ENCODE results near the gene TRPM3.

TRPM3 gene

DNA sequence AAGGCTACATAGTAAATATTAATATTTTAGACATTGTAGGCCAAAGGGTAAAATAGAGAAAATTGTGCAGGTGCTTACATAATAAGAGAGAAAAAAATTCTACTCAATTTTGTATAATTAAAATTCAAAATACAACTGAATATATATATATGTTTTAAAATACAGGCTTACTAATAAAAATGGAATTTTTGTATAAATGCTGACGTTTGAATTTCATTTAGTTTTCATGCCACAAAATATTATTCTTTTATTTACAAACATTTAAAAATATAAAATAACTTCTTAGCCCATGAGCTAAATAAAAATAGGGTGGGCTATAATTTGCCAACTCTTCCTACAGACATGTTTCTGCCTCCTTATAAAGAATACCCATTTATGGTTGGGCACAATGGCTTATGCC is 328.6 kb downstream of the TRPM3 start:
- no peaks in the 10 kb centered on the region for H3K9me3 ChIP-seq (ENCODE audit: control insufficient read depth, low read depth, low read length)
- H3K9ac ChIP-seq (ENCODE audit: low read length) = no peak overlapping the region
- H3K27me3 ChIP-seq (ENCODE audit: control insufficient read depth, insufficient read depth, low read length) = no peaks in the 10 kb centered on the region
- no peaks in the 10 kb centered on the region for H3K36me3 ChIP-seq (ENCODE audit: control insufficient read depth, low read depth, low read length)
- no peaks in the 10 kb centered on the region for H3K4me1 ChIP-seq (ENCODE audit: control insufficient read depth, low read depth, low read length)
- H3K27ac ChIP-seq (ENCODE audit: low read length) = no peak overlapping the region
- H3K4me3 ChIP-seq (ENCODE audit: low read length) = no peak overlapping the region

DNA sequence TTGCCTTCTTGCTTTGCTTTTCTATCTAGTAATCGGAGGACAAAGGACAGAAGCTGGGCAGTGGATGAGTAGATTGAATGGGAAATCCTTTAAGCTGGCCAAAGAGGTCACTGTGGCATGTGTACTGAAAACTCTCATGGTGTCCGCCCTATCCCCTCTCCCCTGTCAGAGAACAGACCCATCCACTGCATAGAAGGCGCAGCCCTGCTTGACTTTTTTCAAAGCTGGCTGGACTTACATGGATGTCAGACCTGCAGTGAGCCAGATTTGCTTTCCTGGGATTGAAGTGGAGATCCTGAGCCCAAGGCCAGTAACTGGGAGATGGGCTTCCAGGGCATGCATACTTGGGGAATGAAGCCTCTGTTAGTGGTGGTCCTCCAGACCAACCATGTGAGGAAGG is 329.5 kb downstream of the TRPM3 start:
- no peak overlapping the region for H3K27ac ChIP-seq (ENCODE audit: low read length)
- no peaks in the 10 kb centered on the region for H3K27me3 ChIP-seq (ENCODE audit: control insufficient read depth, insufficient read depth, low read length)
- H3K9me3 ChIP-seq (ENCODE audit: control insufficient read depth, low read depth, low read length) = no peaks in the 10 kb centered on the region
- H3K9ac ChIP-seq (ENCODE audit: low read length) = no peak overlapping the region
- no peak overlapping the region for H3K4me3 ChIP-seq (ENCODE audit: low read length)
- no peaks in the 10 kb centered on the region for H3K4me1 ChIP-seq (ENCODE audit: control insufficient read depth, low read depth, low read length)
- H3K36me3 ChIP-seq (ENCODE audit: control insufficient read depth, low read depth, low read length) = no peaks in the 10 kb centered on the region

DNA sequence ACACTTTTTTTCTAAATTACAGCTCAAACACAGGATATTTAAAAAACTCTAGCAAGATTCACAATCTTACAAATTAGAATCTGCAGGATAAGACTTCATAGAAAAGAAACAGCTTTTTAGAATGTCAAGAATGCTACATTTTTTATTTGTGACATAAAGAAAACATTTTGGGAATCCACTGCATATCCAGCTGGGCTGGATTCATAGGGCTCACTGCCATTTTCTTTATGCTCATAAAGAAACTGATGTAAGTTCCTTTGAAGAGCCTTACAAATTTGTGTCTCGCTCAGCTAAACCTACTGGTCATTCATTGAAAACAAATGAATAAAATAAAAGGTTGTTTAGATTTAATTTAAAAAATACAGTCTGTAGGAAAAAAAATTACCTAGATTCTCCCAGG is 332.3 kb downstream of the TRPM3 start:
- no peaks in the 10 kb centered on the region for H3K4me1 ChIP-seq (ENCODE audit: control insufficient read depth, low read depth, low read length)
- H3K27ac ChIP-seq (ENCODE audit: low read length) = no peak overlapping the region
- H3K36me3 ChIP-seq (ENCODE audit: control insufficient read depth, low read depth, low read length) = no peaks in the 10 kb centered on the region
- H3K27me3 ChIP-seq (ENCODE audit: control insufficient read depth, insufficient read depth, low read length) = no peaks in the 10 kb centered on the region
- no peaks in the 10 kb centered on the region for H3K9me3 ChIP-seq (ENCODE audit: control insufficient read depth, low read depth, low read length)
- no peak overlapping the region for H3K4me3 ChIP-seq (ENCODE audit: low read length)
- H3K9ac ChIP-seq (ENCODE audit: low read length) = no peak overlapping the region

DNA sequence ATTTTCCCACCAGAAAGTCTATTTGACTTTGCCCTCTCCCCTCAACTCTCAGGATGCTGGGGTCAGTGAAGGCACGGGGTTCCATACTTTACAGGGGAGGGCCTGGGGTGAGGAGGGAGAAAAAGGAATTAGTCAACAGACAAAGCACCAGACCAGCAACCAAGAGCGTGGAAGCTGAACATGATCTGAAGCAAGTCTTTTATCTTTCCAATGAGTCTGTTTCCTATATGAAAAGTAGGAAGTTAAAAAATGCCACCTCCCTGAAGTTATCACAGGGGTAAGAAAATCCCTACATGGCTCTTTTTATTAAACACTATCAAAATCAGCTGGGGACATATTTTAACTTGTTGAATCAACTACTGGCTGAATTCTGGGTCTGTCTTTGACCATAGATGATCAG is 337.0 kb downstream of the TRPM3 start:
- Histone ChIP-seq H3K36me3 (ENCODE audit: control insufficient read depth, low read depth, low read length) (no peaks in the 10 kb centered on the region), H3K27me3 (ENCODE audit: control insufficient read depth, insufficient read depth, low read length) (no peaks in the 10 kb centered on the region), H3K4me3 (ENCODE audit: low read length) (no peak overlapping the region), H3K4me1 (ENCODE audit: control insufficient read depth, low read depth, low read length) (no peaks in the 10 kb centered on the region), H3K27ac (ENCODE audit: low read length) (no peak overlapping the region), H3K9ac (ENCODE audit: low read length) (no peak overlapping the region), H3K9me3 (ENCODE audit: control insufficient read depth, low read depth, low read length) (no peaks in the 10 kb centered on the region)

DNA sequence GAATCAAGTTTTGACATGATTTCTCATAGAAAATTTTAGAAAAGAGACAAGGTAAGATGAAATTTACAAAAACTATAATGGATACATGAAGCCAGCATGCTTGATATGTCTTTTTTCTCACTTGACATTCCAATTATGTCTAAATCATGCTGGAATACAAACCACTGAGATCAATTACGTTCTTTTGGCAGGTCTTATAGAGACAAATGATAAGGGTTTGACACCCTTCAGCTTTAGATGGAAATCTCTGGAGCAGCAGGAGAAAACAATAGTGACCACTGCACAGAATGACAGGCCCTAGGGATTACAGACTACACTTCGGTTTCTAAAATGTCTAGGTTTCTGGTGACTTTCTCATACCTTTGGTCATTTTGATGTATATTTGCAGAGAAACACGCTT is 342.9 kb downstream of the TRPM3 start:
- H3K4me3 ChIP-seq (ENCODE audit: low read length) = no peak overlapping the region

DNA sequence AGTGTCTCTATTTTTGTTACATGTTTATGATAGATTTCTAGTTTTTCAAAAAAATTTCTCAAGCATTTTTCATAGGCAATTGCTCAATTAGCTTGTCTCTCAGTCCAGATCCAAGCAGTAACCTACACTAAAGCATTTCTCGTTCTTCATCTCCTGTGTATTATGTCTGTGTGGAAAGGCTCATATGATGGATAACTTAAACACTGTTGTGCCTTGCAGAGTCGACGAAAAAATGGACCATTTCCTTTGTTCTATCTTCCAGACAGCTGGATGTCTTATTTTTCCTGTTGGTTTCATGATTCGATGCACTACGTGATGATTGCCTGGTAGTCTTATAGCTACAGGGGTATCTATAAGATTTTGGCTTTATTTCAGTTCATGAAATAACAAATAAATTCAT is 347.8 kb downstream of the TRPM3 start:
- Histone ChIP-seq H3K36me3 (ENCODE audit: control insufficient read depth, low read depth, low read length) (no peaks in the 10 kb centered on the region), H3K4me1 (ENCODE audit: control insufficient read depth, low read depth, low read length) (no peaks in the 10 kb centered on the region), H3K9ac (ENCODE audit: low read length) (no peak overlapping the region), H3K4me3 (ENCODE audit: low read length) (no peak overlapping the region), H3K9me3 (ENCODE audit: control insufficient read depth, low read depth, low read length) (no peaks in the 10 kb centered on the region), H3K27me3 (ENCODE audit: control insufficient read depth, insufficient read depth, low read length) (no peaks in the 10 kb centered on the region), H3K27ac (ENCODE audit: low read length) (no peak overlapping the region)

More for the DNA sequence above, 342.9 kb downstream of the TRPM3 start:
- no peak overlapping the region for H3K9ac ChIP-seq (ENCODE audit: low read length)
- no peaks in the 10 kb centered on the region for H3K27me3 ChIP-seq (ENCODE audit: control insufficient read depth, insufficient read depth, low read length)
- no peaks in the 10 kb centered on the region for H3K4me1 ChIP-seq (ENCODE audit: control insufficient read depth, low read depth, low read length)
- H3K9me3 ChIP-seq (ENCODE audit: control insufficient read depth, low read depth, low read length) = no peaks in the 10 kb centered on the region
- H3K27ac ChIP-seq (ENCODE audit: low read length) = no peak overlapping the region
- H3K36me3 ChIP-seq (ENCODE audit: control insufficient read depth, low read depth, low read length) = no peaks in the 10 kb centered on the region

DNA sequence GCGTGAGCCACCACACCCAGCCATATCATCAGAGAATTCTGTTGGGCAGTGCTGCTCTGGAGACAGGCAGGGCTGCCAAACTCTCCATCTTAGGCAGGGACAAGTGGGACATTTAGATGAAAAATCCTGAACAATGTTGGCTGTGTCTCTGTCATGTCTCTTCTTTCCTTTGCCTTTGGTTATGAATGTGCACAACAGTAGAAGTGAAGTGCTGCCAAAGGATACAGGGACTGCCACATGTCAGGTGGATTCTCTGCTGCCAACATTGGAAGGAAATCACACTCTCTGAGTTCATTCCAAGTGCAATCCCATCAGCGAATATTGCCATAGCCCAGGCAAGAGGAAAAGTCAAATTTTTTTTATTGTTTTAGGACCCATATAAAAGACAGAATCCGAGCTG is 348.8 kb downstream of the TRPM3 start:
- no peaks in the 10 kb centered on the region for H3K27me3 ChIP-seq (ENCODE audit: control insufficient read depth, insufficient read depth, low read length)

DNA sequence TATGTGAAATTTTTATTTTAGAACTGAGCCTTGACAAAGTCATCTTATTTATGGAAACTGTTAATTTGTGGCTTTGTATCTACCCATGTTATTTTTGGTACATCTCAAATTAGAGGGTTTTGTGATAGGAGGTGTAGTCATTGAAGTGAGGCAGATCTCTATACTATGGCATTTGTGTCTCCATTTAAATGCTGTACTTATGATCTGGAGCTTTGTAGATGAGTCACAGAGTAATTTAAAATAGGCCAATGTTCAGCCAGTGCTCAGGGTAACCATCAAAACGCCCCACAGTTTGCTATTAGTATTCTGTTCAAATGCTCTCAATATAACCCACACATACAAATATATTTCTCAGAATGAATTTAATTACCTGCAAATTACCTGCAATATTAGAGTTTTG is 355.5 kb downstream of the TRPM3 start:
- Histone ChIP-seq H3K4me1 (ENCODE audit: control insufficient read depth, low read depth, low read length) (peaks cover 5% of the 10 kb centered on the region), H3K4me3 (ENCODE audit: low read length) (no peak overlapping the region), H3K27ac (ENCODE audit: low read length) (no peak overlapping the region), H3K27me3 (ENCODE audit: control insufficient read depth, insufficient read depth, low read length) (no peaks in the 10 kb centered on the region), H3K36me3 (ENCODE audit: control insufficient read depth, low read depth, low read length) (no peaks in the 10 kb centered on the region), H3K9ac (ENCODE audit: low read length) (no peak overlapping the region), H3K9me3 (ENCODE audit: control insufficient read depth, low read depth, low read length) (no peaks in the 10 kb centered on the region)

More for the DNA sequence above, 348.8 kb downstream of the TRPM3 start:
- Histone ChIP-seq H3K36me3 (ENCODE audit: control insufficient read depth, low read depth, low read length) (no peaks in the 10 kb centered on the region), H3K9ac (ENCODE audit: low read length) (no peak overlapping the region), H3K27ac (ENCODE audit: low read length) (no peak overlapping the region), H3K9me3 (ENCODE audit: control insufficient read depth, low read depth, low read length) (no peaks in the 10 kb centered on the region), H3K4me1 (ENCODE audit: control insufficient read depth, low read depth, low read length) (no peaks in the 10 kb centered on the region), H3K4me3 (ENCODE audit: low read length) (no peak overlapping the region)

DNA sequence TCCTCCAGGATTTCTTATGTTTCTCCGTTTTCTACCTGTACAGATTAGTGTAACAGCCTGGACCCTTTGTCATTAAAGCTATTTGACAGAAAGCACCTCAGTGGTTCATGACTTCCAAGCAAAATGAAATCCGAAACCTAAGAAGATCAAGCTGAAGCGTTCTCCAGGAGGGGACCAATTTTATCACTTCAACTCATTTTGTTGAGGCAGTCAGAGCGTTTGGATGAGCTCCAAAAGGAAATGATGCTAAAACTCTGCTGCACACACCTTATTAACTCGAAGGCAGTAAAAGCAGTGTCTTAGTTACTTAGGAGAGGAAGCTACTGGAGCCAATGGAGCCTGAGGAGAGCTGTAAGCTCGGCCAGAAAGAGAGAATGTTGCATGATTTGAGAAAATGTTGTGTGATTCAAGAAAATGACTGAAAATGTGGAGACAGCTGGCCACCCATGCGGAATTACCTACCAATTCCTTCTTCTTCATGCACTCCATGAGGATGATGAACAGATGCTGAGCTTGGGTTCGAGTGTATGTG is 360.2 kb downstream of the TRPM3 start:
- Histone ChIP-seq H3K9me3 (ENCODE audit: control insufficient read depth, low read depth, low read length) (no peaks in the 10 kb centered on the region), H3K27ac (ENCODE audit: low read length) (no peak overlapping the region), H3K4me3 (ENCODE audit: low read length) (no peak overlapping the region), H3K4me1 (ENCODE audit: control insufficient read depth, low read depth, low read length) (peaks cover 6% of the 10 kb centered on the region), H3K27me3 (ENCODE audit: control insufficient read depth, insufficient read depth, low read length) (no peaks in the 10 kb centered on the region), H3K9ac (ENCODE audit: low read length) (no peak overlapping the region), H3K36me3 (ENCODE audit: control insufficient read depth, low read depth, low read length) (no peaks in the 10 kb centered on the region)

DNA sequence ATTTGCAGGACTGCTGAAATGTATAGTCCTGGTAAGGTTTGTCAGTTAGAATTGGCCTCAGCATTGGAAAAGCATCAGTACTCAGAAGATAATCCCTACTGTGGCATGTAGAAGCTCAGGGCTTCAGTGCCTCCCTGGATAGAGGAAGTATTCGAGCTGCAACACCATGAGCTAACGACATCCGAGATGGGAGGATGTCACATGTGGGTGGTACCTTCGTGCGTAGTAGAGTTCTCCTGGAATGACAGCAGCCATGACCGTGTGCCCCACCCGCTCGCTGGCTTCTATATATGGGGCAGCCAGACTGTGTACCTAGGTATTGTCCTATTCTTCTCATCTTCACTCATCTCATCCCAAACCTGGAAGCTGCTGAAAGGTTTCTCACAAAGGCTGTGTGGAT is 361.2 kb downstream of the TRPM3 start:
- Histone ChIP-seq H3K9me3 (ENCODE audit: control insufficient read depth, low read depth, low read length) (no peaks in the 10 kb centered on the region), H3K9ac (ENCODE audit: low read length) (no peak overlapping the region), H3K36me3 (ENCODE audit: control insufficient read depth, low read depth, low read length) (no peaks in the 10 kb centered on the region), H3K27me3 (ENCODE audit: control insufficient read depth, insufficient read depth, low read length) (no peaks in the 10 kb centered on the region), H3K27ac (ENCODE audit: low read length) (no peak overlapping the region), H3K4me1 (ENCODE audit: control insufficient read depth, low read depth, low read length) (peaks cover 6% of the 10 kb centered on the region), H3K4me3 (ENCODE audit: low read length) (no peak overlapping the region)

DNA sequence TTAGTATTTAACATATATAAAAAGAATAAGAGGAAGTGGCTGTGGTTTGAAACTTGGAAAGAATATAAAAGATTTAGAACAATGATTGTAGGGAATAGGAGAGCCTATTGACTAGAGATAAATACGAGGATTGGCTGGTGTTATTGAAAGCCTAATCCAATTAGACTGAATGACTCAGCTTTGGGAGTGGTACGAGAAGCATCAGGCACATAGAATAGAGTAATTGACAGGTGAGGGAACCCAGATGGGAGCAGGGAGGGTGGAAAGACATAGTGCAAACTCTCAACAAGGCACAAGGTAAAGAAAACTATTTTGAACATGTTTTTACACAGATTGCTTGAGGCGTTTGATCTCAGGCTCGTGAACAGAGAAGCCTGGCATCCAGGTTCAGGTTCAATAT is 368.1 kb downstream of the TRPM3 start:
- no peaks in the 10 kb centered on the region for H3K27me3 ChIP-seq (ENCODE audit: control insufficient read depth, insufficient read depth, low read length)
- H3K27ac ChIP-seq (ENCODE audit: low read length) = no peak overlapping the region
- no peak overlapping the region for H3K9ac ChIP-seq (ENCODE audit: low read length)
- no peaks in the 10 kb centered on the region for H3K4me1 ChIP-seq (ENCODE audit: control insufficient read depth, low read depth, low read length)
- H3K4me3 ChIP-seq (ENCODE audit: low read length) = no peak overlapping the region
- H3K9me3 ChIP-seq (ENCODE audit: control insufficient read depth, low read depth, low read length) = no peaks in the 10 kb centered on the region
- H3K36me3 ChIP-seq (ENCODE audit: control insufficient read depth, low read depth, low read length) = no peaks in the 10 kb centered on the region

DNA sequence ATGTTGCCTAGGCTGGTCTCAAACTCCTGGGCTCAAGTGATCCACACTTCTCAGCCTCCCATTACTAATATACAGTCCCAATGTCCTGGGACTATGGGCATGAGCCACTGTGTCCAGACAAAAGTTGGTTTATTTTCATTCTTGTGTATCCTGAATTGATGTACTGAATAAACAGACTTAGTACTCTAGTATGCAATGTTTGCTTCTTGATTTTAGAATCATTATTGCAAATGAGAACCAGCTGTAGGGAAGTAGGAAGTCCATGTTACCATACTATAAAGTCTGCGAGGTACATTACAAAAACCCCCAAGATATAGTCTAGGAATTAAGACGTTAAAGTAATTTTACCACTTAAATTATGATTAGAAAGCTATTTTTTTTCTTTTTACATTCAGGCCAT is 372.4 kb downstream of the TRPM3 start:
- H3K9ac ChIP-seq (ENCODE audit: low read length) = no peak overlapping the region
- H3K9me3 ChIP-seq (ENCODE audit: control insufficient read depth, low read depth, low read length) = no peaks in the 10 kb centered on the region
- H3K4me1 ChIP-seq (ENCODE audit: control insufficient read depth, low read depth, low read length) = no peaks in the 10 kb centered on the region
- H3K4me3 ChIP-seq (ENCODE audit: low read length) = no peak overlapping the region
- H3K27me3 ChIP-seq (ENCODE audit: control insufficient read depth, insufficient read depth, low read length) = no peaks in the 10 kb centered on the region
- no peaks in the 10 kb centered on the region for H3K36me3 ChIP-seq (ENCODE audit: control insufficient read depth, low read depth, low read length)
- H3K27ac ChIP-seq (ENCODE audit: low read length) = no peak overlapping the region
